Activated naive CD8-positive, alpha-beta T cell treated with anti-CD3 and anti-CD28 coated beads for 36 hours (primary cell): ENCODE results near the gene PLEKHA1. TPM values are rescaled to one million over a fixed set of nuclear protein-coding genes. Genes with fewer than 3 reads are reported as not detected.

ENCODE experiments used
- DNase-seq: peaks from one replicate; pipeline ENCODE4 v3.0.0; 2021
- H3K27ac Mint-ChIP-seq: one replicate; pipeline ENCODE4 v1.8.0; 2022; ENCODE audit warnings: mild to moderate bottlenecking, moderate library complexity, mixed read lengths
- H3K27me3 Mint-ChIP-seq: one replicate; pipeline ENCODE4 v1.8.0; 2022; ENCODE audit warnings: mild to moderate bottlenecking, mixed read lengths
- H3K36me3 Mint-ChIP-seq: one replicate; pipeline ENCODE4 v1.8.0; 2021; ENCODE audit warnings: mild to moderate bottlenecking, mixed read lengths
- H3K4me1 Mint-ChIP-seq: one replicate; pipeline ENCODE4 v1.8.0; 2021; ENCODE audit warnings: mixed read lengths
- H3K4me3 Mint-ChIP-seq: one replicate; pipeline ENCODE4 v1.8.0; 2022; ENCODE audit warnings: mild to moderate bottlenecking, moderate library complexity, mixed read lengths
- H3K9me3 Mint-ChIP-seq: one replicate; pipeline ENCODE4 v1.8.0; 2022; ENCODE audit warnings: mixed read lengths
- total RNA-seq, 2 experiments: library from RNA; stranded (reverse); gene quantifications; one replicate each; pipeline ENCODE4 v1.2.3, GENCODE V29; 2021

Gene PLEKHA1
- 10 to 100 TPM; 17.1 to 18.8 TPM for total RNA-seq

DNA sequence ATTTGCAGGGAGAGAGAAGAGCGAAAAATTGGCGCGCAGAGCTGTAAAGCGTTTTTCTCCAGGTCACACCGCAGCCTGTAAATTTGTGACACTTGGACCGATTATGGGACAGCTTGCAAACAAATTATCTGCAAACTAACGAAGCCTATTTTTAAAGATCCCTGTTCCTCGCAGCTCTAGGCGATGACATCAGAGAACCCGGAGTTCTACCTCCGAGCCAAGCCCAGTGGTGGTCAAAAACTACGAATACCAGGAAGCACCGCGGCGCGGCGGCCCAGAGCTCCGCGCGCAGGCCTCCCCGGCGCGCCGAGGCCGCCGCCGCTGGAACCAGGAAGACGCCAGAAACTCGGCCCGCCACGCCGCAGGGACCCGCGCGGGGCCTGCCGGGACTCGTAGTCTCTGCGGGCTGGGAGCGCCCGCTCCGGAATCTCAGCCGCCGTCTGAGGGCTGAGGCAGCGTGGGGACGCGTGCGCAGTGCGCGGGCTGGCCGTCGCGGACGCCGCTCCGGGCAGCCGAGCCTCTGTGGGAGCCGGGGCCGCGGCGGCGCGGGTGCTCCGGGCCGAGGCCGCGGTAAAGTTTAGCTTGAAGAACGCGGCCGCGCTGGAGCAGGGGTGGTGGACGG, at the start of gene PLEKHA1:
PLEKHA1 (plus strand) TSS at position 472 of the 622 bp plus-strand sequence. CDS start 18,493 bp downstream, outside the sequence.
- H3K4me3 Mint-ChIP-seq: peak within 1 kb of the TSS; percentile 90
- H3K9me3 Mint-ChIP-seq: no peaks in the 10 kb centered on the region
- H3K36me3 Mint-ChIP-seq: peaks cover 7% of the 10 kb centered on the region
- peak within 1 kb of the TSS; percentile 97 for H3K27ac Mint-ChIP-seq
- peaks cover 40% of the 10 kb centered on the region for H3K4me1 Mint-ChIP-seq
- H3K27me3 Mint-ChIP-seq: peaks cover 15% of the 10 kb centered on the region
- DNase-seq: peak; percentile 95

DNA sequence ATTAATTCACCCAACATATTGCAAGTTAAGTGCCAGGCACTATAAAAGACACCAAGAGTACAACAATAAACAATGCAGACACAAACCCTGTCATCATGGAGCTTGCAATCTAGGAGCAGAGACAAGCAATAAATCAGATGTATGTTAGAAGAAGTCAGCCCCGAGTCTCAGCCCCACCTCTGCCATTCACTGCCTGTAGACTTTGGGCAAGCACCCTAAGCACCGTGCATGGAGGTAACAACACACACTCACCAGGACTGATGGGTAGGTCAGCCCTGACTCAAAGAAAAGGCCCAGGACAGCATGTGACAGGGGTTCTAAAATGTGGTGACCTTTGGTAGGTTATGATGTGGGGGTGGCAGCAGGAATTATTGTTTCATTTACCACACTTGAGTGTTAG, 49.3 kb upstream of the PLEKHA1 start:
- DNase-seq: no peak
- Mint-ChIP-seq H3K4me1 (no peaks in the 10 kb centered on the region), H3K9me3 (no peaks in the 10 kb centered on the region), H3K27ac (no peak overlapping the region), H3K4me3 (no peak overlapping the region), H3K36me3 (no peaks in the 10 kb centered on the region), H3K27me3 (peaks cover 30% of the 10 kb centered on the region)

DNA sequence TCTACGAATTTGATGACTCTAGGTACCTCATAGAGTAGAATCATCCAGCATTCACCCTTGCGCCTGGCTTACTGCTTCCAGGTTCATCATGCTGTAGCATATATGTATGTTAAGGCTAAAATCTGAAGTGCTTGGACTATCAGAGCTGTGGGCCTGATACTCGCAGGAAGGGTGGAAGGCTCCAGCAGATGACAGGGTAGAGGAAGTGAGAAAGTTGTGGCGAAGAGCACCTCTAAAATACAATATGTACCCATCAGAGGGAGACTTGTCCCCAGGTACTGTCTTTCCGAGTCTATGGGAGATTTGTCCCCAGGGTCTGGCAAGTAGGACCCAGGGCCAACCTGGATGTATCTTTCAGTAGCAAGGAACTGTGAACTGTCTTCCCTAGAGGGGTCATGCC, 48.1 kb upstream of the PLEKHA1 start:
- H3K9me3 Mint-ChIP-seq: no peaks in the 10 kb centered on the region
- no peak overlapping the region for H3K4me3 Mint-ChIP-seq
- no peaks in the 10 kb centered on the region for H3K4me1 Mint-ChIP-seq
- DNase-seq: no peak
- peaks cover 39% of the 10 kb centered on the region for H3K27me3 Mint-ChIP-seq
- no peaks in the 10 kb centered on the region for H3K36me3 Mint-ChIP-seq
- H3K27ac Mint-ChIP-seq: no peak overlapping the region

DNA sequence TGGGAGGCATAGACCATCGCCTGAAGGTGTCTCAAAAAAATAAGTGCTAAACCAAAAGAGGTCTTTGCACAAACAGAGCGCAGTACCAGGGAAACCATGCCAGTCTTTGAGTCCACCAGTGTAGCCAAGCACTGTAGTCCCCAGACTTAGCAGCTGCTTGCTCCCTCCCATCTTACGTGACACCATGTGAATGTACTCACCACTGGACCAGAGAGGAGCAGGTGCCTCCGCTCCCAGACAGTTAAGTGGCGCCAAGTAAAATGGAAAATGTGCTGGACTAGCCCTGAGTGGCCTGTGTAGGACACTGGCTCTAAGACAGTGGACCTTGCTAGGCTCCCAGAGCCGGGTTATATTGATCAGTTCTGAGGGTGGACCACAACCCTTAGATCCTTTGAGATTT, 47.7 kb upstream of the PLEKHA1 start:
- Mint-ChIP-seq H3K4me1 (no peaks in the 10 kb centered on the region), H3K36me3 (no peaks in the 10 kb centered on the region), H3K4me3 (no peak overlapping the region), H3K27me3 (peaks cover 43% of the 10 kb centered on the region), H3K9me3 (no peaks in the 10 kb centered on the region), H3K27ac (no peak overlapping the region)
- no peak for DNase-seq

DNA sequence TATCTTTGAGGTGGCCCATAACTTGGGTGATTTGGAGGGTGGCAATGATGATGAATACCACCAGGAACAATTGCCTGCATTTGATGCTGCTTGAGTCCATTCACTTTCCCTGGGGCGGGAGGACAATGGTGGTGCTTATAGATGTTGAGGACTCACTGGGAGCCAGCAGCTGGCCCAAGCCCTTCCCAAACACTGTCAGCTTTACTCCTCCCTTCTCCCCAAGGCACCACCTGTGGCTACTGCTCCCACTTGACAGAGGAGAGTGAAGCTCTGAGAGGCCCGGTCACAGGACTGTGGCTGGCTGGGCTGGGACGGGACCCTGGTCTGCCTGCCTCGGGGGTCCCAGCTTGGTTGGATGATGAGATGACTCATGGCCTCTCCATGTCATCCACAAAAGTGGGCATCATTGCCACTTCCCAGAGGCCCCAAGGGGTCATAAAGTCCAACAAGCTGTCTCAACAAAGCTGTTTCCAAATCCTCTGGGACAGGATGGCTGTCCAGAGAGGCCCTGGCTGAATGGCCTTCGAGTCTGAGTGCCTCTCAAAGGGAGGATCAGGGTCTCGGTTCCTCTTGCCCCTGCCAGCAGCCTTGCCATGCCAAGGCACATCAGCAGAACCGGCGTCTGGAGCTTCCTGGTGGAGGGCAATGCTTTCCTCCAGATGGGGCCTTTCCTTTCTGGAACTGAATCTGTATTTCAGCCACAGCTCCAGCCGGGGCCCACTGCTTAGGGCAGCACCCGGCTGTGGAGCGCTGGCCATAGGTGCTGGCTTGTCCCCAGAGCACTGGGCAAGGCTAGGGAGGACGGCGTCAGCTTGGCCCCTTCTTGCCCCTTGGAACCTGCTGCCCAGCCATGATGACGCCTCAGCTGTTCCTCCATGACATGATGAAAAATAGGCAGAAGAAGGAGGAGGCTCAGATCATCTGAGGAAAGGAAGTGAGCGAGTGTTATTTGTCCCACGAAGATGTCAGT, 47.0 kb upstream of the PLEKHA1 start:
- no peaks in the 10 kb centered on the region for H3K9me3 Mint-ChIP-seq
- H3K36me3 Mint-ChIP-seq: no peaks in the 10 kb centered on the region
- peaks cover 44% of the 10 kb centered on the region for H3K27me3 Mint-ChIP-seq
- DNase-seq: no peak
- no peak overlapping the region for H3K27ac Mint-ChIP-seq
- no peaks in the 10 kb centered on the region for H3K4me1 Mint-ChIP-seq
- no peak overlapping the region for H3K4me3 Mint-ChIP-seq

DNA sequence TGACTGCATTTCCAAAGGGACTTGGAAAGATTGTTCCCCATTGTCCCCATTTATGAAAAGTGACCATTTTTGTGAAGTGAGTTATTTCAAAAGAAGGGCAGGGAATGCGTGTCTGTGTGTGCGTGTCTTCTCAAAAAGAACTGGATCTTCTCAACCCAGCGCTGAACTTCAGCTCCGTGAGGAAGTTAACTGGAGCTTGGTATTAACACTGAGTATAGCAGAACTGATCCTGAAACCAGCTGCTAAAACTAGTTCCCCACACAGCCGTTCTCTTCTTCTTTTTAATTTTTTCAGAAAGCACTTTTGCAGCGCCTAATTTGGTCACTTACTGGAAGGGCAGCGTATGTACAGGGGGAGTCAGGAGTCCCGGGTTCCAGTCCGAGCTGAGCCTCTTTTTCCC, 45.8 kb upstream of the PLEKHA1 start:
- H3K27me3 Mint-ChIP-seq: peaks cover 44% of the 10 kb centered on the region
- H3K4me3 Mint-ChIP-seq: no peak overlapping the region
- peaks cover 7% of the 10 kb centered on the region for H3K4me1 Mint-ChIP-seq
- DNase-seq: no peak
- H3K9me3 Mint-ChIP-seq: no peaks in the 10 kb centered on the region
- H3K27ac Mint-ChIP-seq: no peak overlapping the region
- no peaks in the 10 kb centered on the region for H3K36me3 Mint-ChIP-seq

DNA sequence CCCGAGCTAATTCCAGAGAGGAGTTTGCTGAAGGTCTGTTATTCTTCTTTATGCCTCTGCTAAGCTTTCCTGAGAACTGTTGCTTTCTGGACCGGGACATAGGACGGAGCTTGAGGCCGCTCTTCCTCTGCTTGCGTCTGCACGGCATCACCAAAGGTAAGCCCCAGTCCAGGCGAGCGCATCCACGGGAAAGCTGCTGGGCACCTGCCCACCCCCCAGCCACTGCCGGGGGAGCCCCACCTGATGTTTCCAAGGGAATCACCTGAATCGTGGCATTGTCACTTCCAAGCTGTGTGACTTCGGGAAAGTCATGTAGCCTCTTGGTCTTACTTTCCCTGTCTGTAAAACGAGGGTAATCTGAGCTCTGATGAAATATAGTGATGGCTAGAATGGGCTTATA, 45.1 kb upstream of the PLEKHA1 start:
- DNase-seq: no peak
- H3K4me3 Mint-ChIP-seq: no peak overlapping the region
- H3K27me3 Mint-ChIP-seq: peaks cover 44% of the 10 kb centered on the region
- peaks cover 7% of the 10 kb centered on the region for H3K4me1 Mint-ChIP-seq
- no peak overlapping the region for H3K27ac Mint-ChIP-seq
- H3K36me3 Mint-ChIP-seq: no peaks in the 10 kb centered on the region
- no peaks in the 10 kb centered on the region for H3K9me3 Mint-ChIP-seq

DNA sequence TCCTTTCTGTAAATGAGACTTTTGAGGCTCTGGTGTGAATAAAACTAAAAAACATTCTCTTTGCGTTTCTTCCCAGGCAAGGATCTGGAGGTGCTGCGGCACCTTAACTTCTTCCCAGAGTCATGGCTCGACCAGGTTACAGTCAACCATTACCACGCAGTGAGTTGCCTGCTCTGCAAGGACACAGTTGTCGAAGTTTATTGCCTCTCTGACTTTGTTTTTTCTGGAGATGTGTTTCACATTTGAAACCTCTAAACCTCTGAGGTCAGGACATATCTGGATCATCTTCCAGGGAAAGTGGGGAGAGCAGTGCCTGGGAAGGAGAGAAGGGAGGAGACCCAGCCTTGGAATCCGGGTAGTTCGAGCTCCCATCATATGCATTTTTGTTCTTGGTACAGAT, 43.4 kb upstream of the PLEKHA1 start:
- no peak for DNase-seq
- no peaks in the 10 kb centered on the region for H3K36me3 Mint-ChIP-seq
- H3K27ac Mint-ChIP-seq: no peak overlapping the region
- peaks cover 34% of the 10 kb centered on the region for H3K27me3 Mint-ChIP-seq
- peaks cover 7% of the 10 kb centered on the region for H3K4me1 Mint-ChIP-seq
- H3K9me3 Mint-ChIP-seq: no peaks in the 10 kb centered on the region
- no peak overlapping the region for H3K4me3 Mint-ChIP-seq

DNA sequence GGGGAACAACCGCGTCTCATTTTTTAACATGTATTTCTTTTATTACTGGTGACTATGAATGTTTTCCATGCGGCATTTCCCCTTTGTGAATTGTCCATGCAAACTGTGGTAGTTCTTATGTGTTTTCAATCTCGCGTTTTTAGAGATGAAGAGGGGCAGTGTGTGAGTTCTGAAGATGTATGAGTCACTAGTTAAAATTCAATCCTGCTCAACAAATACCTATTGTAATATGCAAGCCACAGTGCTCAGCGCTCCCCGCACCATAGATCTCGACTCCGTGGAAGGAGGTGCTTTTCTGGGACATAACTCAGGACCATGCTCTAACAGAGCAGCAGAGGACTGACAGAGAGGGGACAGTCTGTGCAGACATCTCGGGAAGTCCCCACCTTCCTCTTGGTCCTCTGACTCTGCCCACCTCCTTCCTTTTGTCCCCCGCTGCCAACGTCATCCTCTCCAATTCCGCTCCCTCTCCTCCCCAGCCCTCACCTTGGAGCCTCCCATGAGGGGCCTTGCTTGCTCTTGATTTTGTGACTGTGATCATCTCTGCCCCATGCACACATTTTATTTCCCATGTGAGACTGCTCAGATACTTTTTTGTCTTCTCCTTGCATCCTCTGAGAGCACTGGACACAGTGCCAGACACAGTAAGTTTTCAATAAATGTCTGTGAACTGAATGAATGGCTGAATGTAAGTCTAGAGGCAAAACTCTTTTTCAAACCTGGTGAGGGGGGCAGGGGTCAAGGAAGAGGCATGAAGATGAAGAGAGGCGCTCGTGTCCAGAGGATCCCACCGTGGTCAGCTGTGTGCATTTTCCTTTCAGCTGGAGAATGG, 42.7 kb upstream of the PLEKHA1 start:
- Mint-ChIP-seq H3K27me3 (peaks cover 31% of the 10 kb centered on the region), H3K9me3 (no peaks in the 10 kb centered on the region), H3K4me1 (peaks cover 7% of the 10 kb centered on the region), H3K4me3 (no peak overlapping the region), H3K27ac (no peak overlapping the region), H3K36me3 (no peaks in the 10 kb centered on the region)
- no peak for DNase-seq

DNA sequence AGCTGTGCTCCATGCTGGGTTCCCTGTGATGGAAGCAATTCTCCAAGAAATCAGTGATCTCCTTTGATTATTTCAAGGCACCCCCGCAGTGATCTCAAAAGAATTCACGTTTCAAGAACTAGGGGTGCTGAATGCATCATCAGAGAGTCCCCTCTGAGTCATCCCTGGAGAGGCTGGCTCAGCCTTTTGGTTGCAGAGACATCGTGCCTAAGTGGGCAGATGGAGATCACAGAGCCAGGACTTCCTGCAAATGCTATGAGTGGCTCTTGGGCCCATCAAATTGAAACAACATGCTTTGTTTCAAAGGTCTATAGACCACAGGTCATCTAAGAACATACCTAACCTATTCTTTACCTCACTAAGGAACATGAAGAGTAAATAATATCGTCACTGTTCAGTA, 41.5 kb upstream of the PLEKHA1 start:
- Mint-ChIP-seq H3K27me3 (peaks cover 31% of the 10 kb centered on the region), H3K27ac (no peak overlapping the region), H3K9me3 (no peaks in the 10 kb centered on the region), H3K4me1 (peaks cover 7% of the 10 kb centered on the region), H3K36me3 (no peaks in the 10 kb centered on the region), H3K4me3 (no peak overlapping the region)
- peak; percentile 8 for DNase-seq

DNA sequence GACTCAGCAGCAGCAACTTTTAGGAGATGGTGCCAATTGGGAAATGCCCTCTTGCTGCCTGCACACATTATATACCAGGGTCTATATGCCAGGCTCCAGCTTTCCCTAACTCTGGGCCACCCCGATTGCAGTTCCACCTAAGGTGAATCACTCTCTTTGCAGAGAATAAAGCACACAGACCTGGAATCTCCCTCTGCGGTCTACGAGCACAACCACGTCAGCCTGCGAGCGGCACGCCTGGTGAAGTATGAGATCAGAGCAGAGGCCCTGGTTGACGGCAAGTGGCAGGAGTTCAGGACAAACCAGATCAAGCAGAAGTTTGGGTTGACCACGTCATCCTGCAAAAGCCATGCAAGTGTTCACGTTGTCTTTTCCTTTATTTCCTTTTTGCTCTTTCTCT, 38.2 kb upstream of the PLEKHA1 start:
- H3K36me3 Mint-ChIP-seq: no peaks in the 10 kb centered on the region
- H3K27me3 Mint-ChIP-seq: peaks cover 10% of the 10 kb centered on the region
- no peak for DNase-seq
- no peaks in the 10 kb centered on the region for H3K9me3 Mint-ChIP-seq
- no peak overlapping the region for H3K27ac Mint-ChIP-seq
- no peak overlapping the region for H3K4me3 Mint-ChIP-seq
- peaks cover 7% of the 10 kb centered on the region for H3K4me1 Mint-ChIP-seq

DNA sequence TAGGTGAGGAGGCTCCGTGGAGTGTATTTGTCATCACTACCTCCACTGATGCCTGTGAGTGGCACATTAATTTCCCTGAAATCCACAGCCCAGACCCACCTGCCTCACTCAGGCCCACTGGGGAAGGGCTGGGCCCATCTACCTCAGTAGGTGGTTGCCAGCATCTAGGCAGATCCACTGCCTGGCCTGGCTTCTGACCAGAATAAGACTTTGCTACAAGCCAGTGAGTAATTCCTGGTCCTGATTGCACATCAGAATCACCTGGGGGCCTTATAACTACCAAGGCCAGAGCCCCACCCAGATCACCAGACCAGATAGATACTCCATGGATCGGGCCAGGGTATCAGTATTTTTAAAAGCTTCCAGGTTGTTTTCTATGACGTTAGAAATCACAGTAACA, 37.5 kb upstream of the PLEKHA1 start:
- Mint-ChIP-seq H3K27ac (no peak overlapping the region), H3K9me3 (no peaks in the 10 kb centered on the region), H3K4me3 (no peak overlapping the region), H3K27me3 (peaks cover 3% of the 10 kb centered on the region), H3K4me1 (peaks cover 7% of the 10 kb centered on the region), H3K36me3 (no peaks in the 10 kb centered on the region)
- DNase-seq: no peak

DNA sequence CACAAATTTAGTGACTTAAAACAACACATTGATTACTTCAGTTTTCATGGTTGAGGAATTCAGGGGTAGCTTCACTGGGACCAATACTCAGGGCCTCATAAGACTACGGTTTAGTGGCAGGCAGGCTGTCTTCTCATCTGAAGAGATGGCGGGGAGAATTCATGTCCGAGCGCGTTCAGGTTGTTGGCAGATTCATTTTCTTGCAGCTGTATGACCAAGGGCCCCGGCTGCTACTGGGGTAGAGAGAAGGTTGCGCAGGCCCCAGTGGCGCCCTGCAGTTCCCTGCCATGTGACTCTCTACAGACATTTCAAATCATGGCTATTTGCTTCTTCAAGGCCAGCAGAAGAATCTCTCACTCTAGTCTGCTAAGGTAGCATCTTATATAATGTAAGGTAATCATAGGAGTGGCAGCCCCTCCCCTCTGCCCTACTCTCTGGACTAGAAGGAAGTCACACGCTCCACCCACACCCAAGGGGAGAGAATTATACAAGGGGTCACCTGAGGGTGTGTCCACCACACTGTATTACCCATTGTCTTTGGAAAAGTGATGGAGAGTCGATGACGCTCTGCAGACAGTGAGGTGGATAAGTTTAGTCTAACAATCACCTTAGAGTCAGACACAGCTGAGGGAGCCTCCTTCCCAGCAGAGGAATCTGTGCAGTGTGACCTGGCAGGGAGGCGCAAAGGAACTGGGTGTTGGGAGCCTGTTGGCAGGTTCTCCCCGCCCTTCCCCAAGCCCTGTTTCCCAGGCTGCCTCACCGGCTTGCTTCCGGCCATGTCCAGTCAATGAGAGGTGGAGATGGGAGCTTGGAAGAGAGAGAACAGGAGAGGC, 35.7 kb upstream of the PLEKHA1 start:
- no peak for DNase-seq
- Mint-ChIP-seq H3K4me1 (peaks cover 3% of the 10 kb centered on the region), H3K27ac (no peak overlapping the region), H3K9me3 (no peaks in the 10 kb centered on the region), H3K36me3 (no peaks in the 10 kb centered on the region), H3K4me3 (no peak overlapping the region), H3K27me3 (no peaks in the 10 kb centered on the region)

DNA sequence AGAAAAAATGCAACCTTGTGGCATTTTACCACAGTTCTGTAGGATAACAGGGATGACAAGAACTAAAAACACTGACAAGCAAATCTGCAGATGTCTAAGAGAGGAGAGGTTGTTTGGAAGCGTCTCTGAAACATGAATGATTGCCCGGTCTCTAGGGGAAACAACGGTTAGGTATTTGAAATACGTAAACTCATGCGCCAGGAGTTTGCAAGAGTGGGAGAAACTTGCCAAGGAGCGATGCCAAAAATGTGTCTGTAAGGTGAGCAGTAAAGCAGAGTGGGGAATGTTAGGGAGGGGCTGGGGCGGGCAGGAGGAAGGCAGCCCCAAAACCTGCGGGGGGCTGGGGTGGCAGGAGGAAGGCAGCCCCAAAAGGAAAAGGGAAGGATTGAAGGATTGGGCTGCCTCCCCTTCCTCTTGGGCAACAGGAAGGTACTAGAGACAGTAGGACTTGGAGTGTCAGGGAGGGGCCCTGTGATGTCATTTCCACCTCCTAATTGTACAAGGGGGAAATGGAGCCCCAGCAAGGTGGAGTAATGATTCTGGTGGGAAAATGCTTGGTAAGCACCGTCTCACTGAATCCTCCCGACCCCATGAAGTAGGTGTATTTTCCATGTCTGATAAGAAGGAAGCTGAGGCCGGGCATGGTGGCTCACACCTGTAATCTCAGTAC, 33.2 kb upstream of the PLEKHA1 start:
- Mint-ChIP-seq H3K27ac (no peak overlapping the region), H3K27me3 (no peaks in the 10 kb centered on the region), H3K36me3 (no peaks in the 10 kb centered on the region), H3K4me3 (no peak overlapping the region), H3K4me1 (peaks cover 6% of the 10 kb centered on the region), H3K9me3 (no peaks in the 10 kb centered on the region)
- DNase-seq: no peak
